OCI-LY7 (cell line): ENCODE data around the gene KLHL25.

Experiments
- EZH2phosphoT487 ChIP-seq: fragments of 200-600 bp; sonication (generic); IDR thresholded peaks from 2 replicates; pipeline ENCODE4 v1.6.1; 2018; ENCODE audit warnings: low read depth, borderline replicate concordance, mild to moderate bottlenecking, mixed run types, antibody characterized with exemption, low read length, moderate library complexity, mixed read lengths
- TF ChIP-seq, protein P1 (sequence below): fragments of 200-600 bp; sonication (generic); conservative IDR thresholded peaks from 2 replicates; pipeline ENCODE4 v1.5.1; 2014; ENCODE audit warnings: mild to moderate bottlenecking, antibody characterized with exemption, low read length, moderate library complexity, mixed read lengths

DNA sequence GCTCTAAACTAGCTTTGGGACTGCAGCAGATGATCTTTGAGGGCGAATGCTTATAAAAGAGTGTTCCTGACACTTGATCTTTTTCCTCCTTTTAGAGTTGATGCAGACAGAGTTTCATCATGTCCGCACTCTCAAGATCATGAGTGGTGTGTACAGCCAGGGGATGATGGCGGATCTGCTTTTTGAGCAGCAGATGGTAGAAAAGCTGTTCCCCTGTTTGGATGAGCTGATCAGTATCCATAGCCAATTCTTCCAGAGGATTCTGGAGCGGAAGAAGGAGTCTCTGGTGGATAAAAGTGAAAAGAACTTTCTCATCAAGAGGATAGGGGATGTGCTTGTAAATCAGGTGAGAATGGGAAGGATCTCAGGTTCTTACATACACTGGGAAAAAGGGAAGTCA, 75.7 kb downstream of the KLHL25 start:
- TF ChIP-seq, protein P1, sequence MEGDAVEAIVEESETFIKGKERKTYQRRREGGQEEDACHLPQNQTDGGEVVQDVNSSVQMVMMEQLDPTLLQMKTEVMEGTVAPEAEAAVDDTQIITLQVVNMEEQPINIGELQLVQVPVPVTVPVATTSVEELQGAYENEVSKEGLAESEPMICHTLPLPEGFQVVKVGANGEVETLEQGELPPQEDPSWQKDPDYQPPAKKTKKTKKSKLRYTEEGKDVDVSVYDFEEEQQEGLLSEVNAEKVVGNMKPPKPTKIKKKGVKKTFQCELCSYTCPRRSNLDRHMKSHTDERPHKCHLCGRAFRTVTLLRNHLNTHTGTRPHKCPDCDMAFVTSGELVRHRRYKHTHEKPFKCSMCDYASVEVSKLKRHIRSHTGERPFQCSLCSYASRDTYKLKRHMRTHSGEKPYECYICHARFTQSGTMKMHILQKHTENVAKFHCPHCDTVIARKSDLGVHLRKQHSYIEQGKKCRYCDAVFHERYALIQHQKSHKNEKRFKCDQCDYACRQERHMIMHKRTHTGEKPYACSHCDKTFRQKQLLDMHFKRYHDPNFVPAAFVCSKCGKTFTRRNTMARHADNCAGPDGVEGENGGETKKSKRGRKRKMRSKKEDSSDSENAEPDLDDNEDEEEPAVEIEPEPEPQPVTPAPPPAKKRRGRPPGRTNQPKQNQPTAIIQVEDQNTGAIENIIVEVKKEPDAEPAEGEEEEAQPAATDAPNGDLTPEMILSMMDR: no peak
- no peak for TF ChIP-seq EZH2phosphoT487
